GM21515 (cell line): ENCODE results near the gene TOP2A.

Experiments
- ATAC-seq: cut with Tn5 transposase; IDR thresholded peaks from one replicate; pipeline ENCODE4 v1.9.1; 2021; ENCODE audit not compliant: unreplicated experiment

The TOP2A gene

DNA sequence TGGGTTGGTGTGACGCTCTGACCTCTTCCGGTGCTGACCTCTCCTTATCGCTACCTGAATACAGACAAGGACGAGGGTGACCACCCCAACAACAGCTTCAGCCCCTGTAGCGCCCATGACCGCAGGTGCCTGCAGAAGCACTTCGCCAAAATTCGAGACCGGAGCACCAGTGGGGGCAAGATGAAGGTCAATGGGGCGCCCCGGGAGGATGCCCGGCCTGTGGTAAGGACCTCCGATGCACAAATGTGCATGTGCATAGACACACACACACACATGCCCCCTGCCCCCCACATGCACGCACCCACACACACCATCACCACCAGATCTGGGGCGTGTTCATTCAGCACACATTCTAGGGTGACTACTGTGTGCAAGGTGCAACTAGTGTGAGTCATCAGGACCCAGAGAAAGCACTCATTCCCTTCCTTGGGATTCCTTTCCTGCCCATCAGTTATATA lies 35.3 kb upstream of the TOP2A start:
- ATAC-seq, result no peak

DNA sequence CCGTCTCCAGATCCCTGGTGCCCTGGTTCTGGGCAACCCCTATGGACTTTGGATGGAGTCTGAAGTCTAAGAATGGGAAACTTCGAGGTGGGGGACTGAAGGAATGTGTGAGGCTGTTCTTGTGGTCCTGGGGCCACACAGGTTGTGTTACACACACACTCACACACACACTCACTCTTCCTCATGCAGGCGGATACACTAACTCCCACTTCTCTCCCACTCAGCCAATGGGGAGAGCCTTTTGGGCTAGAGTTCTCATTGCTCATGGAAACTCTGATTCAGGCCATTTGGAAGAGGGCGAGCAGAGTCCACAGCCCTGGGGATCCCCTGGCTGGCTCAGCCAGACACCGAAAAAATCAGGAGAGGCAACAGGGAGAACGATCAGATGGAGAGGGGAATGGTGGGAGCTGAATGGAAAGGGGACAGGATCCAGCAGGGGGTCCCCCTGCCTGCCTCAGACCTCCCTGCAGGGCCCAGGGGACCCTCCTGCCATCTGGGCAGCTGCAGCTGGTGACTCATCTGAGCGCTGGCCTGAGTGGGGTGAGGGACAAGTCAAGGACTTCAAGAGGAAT lies 34.6 kb upstream of the TOP2A start:
- no peak for ATAC-seq

DNA sequence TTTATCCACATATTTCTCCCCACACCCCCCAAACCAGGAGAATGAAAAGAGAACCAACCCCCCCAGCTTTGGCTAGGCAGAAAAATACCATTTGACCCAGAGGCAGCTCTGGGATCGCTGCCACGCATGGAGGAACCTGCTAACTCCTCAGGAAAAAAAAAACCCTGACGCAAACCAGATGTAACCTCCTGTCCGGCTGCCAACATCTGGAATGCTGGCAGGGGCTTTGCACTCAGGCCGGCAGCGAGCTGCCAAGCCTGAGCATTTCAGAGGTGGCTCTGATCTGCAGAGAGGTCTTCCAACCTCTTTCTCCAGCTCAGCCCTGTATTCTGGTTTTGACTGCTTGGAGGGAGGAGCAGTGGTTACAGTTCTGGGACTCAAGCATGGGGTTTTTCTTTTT lies 33.7 kb upstream of the TOP2A start:
- ATAC-seq, result no peak

DNA sequence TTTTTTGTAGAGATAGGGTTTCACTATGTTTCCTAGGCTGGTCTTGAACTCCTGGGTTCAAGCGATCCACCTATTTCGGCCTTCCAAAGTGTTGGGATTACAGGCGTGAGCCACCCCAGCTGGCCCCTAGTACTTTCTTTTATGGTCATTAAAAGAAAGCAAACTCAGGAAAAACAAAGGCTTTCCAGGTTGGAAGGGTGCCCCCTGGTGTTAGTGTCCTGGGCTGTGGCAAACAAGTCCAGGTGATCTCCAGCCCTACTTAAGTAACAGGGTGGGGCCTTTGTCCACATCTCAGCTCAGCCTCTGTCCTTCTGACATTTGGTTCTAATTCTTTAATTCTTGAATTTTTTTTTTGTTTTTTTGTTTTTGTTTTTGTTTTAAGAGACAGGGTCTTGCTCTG lies 32.5 kb upstream of the TOP2A start:
- ATAC-seq, result no peak

DNA sequence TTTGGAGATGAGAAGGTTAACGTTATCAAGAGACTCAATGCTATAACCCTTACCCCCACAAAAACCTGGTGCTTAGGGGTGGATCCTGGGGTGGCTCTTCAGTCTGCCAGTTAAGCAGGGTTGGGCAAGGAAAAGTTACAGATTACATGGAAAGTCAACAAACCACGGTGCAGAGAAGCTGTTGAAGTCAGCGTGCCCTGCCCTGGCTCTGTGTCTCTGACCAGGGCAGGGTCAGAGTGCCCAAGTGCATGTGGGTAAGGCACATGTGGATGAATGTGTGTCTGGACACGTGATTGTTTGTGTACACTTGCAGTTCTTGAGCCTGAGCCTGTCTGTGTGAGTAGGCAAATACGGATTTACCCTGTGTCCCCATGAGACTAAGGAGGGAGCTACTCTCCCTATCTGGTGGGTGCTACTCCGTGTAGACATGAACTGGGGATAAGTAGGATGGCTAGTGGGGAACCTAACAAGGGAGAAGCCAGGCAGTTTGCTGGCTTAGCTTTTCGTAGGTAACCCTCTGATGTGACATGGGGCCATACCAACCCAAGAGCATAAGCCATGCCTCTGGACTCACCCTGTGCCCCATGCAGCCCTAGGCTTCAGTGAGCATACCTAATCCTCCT lies 31.1 kb upstream of the TOP2A start:
- ATAC-seq, result no peak

DNA sequence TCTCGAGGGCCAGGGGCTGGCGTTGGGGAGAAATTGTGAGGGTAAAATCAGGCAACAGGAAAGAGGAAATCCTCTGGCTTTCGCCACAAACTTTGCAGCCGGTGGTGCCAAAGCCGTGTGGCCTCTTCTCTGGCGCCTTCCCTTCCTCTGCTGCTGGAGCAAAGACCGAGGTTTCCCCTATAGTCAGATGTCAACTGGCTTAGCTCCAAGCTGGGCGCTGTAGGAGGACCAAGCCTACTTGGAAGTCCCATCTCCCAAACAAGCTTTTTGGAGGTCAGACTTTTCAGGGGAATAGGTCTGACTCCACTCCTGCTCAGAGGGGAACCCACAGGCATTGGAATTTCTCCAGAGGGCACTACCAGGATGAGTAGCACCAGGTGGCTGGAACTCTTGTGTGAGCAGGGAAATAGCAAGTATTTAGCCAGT lies 30.5 kb upstream of the TOP2A start:
- no peak for ATAC-seq

DNA sequence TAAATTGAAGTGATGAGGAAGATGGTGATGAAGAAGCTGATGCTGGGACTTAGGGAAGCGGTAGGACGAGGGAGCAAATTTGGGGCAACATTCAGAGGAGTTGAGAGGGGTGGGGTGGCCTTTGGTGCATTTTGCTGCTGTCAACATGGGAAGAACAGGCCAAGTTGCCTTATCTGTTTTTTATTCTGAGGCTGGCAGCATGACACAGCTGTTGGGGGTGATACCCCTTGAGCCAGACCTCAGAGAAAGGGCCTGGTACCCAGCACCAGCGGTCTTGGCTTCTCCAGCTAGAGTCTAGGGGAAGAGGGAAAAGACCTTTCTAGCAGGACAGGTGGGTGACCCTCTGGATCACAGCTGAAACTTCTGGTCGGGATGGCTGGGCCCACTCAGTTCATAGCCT lies 30.1 kb upstream of the TOP2A start:
- no peak for ATAC-seq

DNA sequence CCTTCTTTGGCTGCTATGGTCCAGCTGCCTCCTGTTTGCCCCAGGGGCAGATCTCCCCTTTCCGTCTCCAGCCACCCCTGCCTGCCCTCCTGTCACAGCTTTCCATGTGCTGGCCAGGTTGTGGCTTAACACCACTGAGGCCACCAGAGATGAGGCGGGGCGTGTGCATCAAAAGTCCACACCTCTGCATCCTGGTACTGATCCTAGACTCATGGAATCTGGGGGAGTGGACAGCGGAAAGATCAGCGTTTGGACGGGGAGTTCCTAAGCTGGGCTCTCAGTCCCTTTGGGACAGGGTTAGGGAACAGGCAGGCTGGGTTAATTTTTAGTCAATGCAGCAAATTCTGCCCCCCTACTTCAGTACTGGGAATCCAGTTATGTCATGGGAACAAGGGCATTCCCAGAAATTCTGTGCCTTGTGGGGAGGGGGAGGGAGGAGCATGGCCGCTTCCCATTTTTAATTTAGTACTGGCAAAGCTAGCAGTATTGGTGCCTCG lies 29.5 kb upstream of the TOP2A start:
- no peak for ATAC-seq

DNA sequence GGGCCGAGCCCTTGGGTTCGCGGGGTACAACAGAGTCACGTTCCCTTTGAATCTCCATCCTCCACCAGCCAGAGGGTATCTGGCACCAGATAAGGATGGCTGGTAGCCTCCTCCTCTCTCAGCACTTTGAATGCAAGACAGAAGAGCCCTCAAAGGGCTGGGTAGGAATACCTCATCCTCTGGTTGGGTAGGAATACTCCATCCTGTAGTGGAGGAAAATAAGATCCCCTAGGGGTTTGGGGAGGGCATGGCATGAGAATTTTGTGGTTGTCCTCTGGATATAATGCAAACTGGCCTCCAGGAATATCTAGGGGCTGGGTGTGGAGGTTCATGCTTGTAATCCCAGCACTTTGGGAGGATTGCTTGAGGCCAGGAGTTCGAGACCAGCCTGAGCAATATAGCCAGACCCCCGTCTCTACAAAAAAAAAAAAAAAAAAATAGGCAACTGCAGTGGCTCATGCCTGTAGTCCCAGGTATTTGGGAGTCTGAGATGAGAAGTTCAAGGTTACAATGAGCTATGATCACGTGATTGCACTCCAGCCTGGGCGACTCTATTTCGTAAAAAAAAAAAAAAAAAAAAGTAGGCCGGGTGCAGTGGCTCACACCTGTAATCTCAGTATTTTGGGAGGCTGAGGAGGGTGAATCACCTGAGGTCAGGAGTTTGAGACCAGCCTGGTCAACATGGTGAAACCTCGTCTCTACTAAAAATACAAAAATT lies 28.2 kb upstream of the TOP2A start:
- ATAC-seq, result no peak

DNA sequence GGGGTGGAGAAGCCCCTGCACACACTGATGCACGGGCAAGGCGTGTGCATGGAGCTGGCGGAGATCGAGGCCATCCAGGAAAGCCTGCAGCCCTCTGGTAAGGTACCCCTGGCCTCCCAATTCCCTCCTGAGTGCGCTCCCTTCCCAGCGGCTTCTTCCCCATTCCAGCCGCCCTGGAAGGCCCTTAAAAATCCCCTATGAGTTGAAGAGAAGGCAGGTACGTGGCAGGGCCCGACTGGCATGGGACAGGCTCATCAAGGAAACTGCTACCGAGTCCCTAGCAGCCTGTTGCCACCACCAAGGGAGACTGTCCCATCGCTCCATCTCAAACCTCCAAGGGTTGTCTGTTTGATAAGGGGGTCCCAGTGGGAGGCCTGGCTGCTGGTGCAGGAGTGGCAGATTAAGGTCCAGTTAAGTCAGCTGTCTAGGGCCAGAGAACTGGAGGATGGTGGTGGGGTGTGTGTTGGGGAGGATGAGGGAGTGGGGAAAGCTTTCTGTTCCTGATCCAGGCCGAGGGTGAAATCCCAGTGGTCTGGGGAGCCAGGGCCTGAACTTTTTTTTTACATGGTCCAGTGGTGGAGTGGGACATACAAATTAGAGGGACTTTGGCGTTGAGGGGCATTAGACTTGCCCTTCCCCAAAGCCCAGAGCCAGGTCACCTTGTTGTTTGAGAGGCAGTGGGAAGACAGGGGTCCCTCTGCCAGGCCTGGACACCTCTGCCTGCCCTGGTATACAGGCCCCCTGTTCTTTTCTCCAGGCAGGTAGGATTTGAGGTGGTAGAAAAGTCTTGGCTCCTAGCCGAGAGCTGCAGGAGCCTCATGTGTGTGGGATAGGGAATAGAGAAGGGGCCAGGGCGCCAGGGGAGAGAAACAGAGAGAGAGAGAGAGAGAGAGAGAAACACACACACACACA lies 26.5 kb upstream of the TOP2A start:
- peak; percentile 3 for ATAC-seq

DNA sequence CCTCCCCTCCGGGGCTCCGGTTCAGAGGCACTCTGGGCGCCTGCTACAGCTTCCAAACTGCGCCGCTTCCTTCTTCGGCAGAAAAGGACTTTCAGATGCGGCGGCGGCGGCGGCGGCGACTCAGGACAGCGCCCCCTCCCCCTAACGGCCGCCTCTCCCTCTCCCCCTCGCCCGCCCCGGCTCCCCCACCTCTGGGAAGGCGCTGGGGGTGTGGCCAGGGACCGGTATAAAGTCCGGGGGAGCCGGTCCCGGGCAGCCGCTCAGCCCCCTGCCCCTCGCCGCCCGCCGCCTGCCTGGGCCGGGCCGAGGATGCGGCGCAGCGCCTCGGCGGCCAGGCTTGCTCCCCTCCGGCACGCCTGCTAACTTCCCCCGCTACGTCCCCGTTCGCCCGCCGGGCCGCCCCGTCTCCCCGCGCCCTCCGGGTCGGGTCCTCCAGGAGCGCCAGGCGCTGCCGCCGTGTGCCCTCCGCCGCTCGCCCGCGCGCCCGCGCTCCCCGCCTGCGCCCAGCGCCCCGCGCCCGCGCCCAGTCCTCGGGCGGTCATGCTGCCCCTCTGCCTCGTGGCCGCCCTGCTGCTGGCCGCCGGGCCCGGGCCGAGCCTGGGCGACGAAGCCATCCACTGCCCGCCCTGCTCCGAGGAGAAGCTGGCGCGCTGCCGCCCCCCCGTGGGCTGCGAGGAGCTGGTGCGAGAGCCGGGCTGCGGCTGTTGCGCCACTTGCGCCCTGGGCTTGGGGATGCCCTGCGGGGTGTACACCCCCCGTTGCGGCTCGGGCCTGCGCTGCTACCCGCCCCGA lies 25.7 kb upstream of the TOP2A start, which contains the start of gene IGFBP4:
IGFBP4 (plus strand) TSS at position 255 of the 792 bp plus-strand sequence; CDS start at position 541, 286 bp downstream.
- no peak for ATAC-seq

DNA sequence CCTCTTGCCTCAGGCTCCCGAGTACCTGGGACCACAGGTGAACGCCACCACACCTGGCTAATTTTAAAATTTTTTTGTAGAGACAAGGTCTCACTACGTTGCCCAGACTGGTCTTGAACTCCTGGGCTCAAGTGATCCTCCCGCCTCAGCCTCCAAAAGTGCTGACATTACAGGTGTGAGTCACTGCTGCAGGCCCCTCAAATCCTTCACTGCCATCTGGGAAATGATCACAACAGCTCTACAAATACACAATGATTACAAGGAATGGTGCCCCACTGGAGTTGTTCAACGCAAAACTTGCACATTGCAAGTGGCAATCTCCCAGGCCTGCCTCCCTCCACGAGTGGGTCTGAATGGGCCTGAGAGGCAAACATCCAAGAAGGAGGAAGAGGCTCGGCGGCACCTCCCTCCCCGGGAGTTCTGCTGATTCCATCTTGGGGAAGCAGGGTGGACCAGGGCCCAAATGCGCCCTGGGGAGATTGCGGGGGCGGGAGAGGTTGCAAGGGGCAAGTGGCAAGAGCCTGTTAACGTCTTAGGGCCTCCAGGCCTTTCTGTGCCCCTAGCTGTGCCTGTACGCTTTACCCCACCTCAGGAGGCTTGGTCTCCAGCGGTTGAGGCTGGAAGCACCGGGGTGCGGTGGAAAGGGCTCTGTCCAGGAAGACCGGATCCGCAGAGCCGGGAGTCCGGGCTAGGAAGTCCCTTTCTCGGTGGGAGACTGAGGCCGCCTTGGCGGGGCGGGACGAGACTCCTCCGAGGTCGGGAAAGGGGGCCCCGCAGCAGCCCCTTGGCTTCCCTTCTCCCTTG lies 24.9 kb upstream of the TOP2A start:
- no peak for ATAC-seq

DNA sequence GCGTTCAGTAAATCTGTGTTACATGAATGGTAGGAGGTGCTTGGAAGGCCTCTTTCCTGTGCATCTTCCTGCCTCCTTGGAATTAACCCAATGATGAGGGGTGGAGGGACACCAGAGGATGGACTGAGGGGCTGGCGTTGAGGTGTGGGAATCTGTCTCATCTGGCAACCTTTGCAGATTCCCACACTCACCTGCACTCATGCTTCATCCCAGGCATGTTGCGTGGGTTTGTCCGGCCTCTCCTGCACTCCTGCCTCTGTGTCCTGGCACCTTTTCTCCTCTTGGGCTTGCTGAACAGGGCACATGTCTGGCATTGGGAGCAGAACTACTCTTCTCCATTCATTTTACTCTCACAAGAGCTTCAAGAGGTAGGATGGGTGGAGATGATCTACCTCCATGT lies 22.5 kb upstream of the TOP2A start:
- no peak for ATAC-seq

DNA sequence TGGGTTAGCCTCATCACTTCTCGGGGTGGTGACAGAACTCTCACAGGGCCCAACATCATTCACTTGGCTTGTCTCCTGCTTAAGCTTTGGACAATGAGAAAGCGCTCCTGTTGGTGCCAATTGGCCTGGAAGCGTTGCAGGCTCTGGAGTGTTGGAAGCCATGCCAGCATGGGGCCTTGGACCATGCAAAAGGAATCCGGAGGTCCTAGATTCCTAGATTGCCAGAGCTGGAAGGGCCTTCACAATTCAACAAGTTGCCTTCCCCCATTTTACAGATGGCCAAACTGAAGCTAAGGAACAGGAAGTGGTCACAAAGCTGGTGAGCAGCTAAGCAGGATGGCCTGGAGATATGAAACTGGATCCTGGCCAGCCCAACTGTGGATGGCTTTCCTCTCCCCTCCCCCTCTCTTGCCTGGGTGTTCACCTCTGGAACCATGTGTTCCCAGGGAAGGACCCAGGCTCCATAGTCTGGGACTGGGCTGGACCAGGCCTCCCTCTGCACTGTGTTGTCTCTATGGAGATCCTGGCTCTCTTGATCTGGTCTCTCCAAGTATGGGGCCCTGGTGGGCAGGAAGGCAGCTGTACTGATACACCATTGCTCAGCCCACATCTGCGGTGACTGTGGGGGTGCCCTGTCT lies 19.5 kb upstream of the TOP2A start:
- ATAC-seq, result no peak

DNA sequence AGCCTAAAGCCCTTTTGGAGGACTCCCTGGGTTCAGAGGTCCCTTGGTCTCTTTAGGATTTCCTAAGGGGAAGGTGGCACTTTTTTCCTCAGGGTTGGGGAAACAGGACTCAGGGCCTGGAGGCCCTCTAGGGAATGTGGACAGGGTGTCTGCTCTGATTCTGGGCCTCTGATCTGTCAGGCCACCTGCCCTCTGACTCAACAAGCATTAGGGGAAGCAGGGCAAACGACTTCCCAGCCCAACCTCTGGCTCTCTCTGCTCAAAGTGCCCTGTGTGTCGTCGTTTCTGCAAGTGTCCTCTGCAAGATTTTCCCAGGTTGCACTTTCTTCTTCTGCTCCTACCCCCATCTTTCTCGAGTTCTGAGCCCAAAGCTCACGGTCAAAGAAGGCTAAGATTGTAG lies 18.9 kb upstream of the TOP2A start:
- no peak for ATAC-seq

DNA sequence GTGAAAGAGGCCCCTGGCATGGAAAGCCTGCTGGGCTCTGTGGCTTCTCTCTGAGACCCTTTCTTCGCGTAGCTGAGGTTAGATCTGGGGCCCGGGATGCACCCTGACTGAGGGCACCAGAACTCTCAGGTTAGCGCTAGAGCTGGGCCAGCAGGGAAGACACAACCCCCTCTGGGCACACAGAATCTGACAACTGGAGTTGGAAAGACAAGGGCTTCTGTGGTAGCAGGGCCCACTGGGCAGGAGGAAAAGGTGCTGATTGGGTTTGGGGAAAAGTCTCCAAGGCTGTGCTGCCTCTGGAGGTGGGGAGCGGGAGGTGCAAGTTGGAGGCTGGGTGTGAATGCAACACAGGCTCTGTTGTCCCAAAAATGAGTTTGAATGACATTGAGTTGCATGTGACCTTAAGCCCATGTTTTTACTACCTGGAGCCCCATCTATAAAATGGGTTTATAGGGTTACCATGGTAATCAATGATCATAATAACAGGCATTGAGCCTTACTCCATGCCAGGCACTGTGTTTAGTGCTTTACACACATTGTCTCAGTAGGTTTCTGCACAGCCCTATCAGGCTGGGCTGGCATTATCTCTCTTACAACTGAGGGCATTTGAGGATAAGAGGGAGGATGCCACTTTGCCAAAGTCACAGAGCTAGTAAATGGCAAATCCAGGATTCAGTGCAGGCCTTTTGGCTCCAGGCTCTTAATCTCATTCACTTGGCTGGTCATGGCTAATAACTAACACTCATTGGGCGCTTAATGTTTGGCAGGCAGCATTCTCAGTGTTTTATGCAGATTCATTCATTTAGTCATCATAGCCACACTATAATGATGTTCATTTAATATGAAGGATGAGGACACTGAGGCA lies 16.1 kb upstream of the TOP2A start:
- ATAC-seq, result no peak

DNA sequence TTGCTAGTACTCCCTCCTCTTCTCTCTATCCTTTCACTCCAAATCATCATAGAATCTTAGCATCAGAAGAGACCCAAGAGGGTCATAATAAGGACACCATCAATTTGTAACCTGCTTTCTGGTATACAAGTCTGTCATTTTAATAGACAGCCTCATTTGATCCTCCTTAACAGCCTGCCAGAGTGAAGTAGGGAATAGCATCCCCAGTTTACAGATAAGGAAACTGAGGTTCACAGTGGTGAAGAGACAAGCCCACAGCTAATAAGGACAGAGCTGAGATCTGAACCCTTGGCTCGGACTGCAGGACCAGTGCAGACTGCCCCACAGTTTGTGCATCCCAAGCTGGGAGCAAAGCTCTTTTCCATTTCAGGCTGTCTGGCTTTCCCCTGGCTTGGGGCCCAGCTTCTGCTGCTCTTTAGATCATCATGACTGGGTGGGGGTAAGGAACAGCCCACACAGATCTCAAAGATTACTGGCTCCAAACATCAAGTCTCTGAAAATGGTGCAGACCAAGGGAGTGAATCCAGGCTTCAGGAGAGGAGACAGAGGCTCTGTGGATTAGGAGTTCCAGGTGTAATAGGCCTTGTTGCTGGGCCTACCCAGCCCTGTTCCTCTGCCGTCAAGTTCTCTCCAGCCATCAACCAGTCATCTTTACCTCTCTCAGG lies 15.3 kb upstream of the TOP2A start:
- ATAC-seq, result no peak

DNA sequence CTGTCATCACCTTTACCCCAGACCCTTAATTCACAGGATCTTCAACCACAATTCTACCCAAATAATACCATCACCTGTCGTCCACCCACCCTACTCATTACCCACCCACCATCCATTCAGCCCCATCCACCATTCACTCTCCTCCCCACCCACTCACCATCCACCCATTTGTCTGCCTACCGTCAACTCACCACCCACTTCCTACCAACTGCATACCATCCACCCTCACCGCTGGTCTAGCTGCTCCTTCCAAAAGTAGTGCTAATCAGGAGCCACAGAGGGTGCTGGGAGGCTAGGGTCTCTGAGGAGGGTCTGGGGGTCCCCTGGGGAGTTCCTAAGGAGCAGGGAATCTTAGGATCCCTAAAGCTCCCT lies 13.5 kb upstream of the TOP2A start:
- no peak for ATAC-seq
